GM19099 (cell line): ENCODE data around the gene TTC12.

ENCODE experiments used
- POLR2A ChIP-seq: IDR thresholded peaks from 3 replicates; pipeline ENCODE4 v1.6.1; 2011; ENCODE audit warnings: low read depth; ENCODE audit not compliant: insufficient read length; ENCODE audit errors: extremely low read depth

TTC12 gene

DNA sequence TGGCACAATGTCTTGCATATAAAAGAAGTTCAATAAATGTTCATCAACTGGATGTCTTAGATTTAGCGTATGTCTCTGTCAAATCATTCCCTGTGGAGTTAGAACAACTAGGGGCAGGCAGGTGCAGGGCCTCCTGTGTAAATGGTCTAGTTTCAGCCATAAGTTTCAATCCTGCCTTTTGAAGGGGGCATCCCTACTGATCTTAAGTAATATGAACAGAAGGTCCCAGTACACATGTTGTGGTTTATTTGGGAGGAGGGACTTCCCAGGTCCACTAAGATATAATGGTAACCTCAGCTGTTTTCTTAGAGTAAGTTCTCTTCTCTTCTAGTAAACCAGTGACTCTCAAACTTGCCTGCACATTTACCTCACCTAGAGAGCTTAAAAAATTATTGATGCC, 19.8 kb downstream of the TTC12 start:
- no peak for TF ChIP-seq POLR2A

- TF ChIP-seq POLR2A, result no peak
Observed at GRCh38 chr11:113338730-113339129, 24.3 kb downstream of the TTC12 start.

DNA sequence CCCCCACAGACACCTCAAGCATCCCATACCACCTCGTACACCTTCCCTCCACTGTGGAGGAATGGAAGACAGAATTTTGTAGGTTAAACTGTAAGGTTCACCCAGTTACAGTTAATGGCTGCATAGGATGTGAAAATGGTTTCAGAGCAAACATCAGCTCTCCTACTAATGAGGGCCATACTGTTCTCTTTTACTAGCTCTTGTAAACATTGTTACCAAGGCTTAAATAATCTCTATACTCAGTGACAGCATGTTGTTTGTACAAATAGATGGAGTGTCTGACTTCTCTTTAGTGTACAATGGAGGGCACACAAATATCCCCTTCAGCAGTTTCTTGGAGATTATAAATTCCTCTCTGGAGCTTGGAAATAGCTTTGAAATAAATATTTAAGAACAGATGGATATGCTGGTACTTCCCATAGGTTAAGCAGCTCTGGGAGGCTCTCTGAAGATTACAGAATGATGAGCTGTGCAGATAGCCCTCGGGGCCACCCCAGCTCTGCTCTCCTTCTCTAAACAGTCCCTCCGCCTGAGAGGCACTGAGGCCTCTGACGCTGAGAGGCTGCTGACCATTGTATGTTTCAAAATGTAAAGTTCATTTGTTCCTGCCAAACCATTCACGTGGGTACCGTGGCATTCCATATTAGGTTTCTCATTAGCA, 25.7 kb downstream of the TTC12 start:
- TF ChIP-seq POLR2A, result no peak

DNA sequence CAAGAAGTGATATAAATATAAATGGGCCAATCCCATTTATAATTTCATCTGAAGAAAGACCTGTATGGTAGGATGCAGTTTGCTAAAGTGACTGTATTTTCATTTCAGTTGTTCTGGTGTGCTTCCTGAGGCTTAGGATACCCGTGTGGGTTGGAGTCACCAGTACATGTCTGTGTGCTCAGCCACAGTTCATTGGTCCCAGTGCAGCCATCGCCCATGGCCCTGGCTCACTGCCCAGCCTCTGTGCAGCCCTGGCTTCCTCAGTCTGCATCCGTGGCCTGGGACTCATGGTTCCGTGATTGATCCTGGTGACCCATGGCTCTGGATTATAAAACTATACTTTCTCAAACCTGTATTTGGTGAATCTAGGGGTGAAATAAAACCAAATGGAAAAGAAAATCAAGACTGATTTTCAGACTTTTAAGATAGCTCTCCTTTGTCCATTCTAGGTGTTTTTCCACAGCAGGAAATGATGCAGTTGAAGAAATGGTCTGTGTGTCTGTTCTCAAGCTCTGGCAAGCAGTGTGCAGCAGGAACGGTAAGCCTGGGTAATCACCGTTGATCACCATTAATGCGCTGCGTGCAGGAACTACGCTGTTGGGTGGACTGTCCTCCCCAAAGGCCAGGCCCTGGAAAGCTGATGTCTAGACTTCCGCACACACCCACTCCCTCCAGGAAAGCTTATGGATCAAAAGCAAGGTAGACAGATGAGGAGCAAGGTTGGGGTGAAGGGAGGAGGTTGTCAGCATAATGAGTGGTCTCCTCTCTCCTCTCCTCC, 27.2 kb downstream of the TTC12 start:
- no peak for TF ChIP-seq POLR2A

GRCh38 chr11:113345978-113346377, 31.6 kb downstream of the TTC12 start:
- TF ChIP-seq POLR2A, result no peak

DNA sequence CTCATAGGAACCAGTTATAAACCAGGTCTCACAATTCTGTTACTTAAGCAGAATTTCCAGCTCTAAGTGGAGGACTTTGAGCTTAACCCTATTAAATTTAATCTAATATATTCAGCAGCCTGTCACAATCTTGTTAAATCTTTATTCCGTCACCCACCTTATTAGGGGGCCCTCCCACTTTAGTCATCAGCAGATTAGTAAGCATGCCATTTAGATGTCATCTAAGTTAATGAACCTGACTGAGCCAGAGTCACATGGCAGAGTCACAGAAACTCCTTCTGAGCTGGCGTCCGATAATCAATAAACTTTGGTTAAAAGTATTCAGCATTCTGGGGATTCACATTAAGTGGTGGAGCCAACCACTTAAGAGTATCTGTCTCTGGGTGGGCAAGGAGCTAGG, 35.1 kb downstream of the TTC12 start:
- no peak for TF ChIP-seq POLR2A

GRCh38 chr11:113350336-113351067, 36.1 kb downstream of the TTC12 start:
- no peak for TF ChIP-seq POLR2A

DNA sequence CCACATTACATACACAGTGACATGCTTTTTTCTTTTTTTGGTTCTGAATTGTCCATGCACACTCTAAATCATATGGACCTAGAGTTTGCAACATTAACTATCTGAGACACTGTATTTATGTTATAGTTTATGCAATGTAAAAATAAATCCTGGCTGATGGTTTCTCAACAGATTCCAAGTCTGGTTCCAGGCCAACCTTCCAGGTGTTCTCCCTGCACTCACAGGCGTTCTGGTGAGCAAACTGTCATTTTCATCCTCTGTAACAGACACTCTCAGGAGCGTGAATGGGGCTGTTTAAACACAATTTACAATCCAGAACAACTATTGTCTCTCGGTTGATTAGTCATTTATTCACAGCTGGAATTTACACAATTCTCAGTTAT, 36.7 kb downstream of the TTC12 start:
- TF ChIP-seq POLR2A, result no peak

- TF ChIP-seq POLR2A, result no peak
Observed at GRCh38 chr11:113351480-113351879, 37.1 kb downstream of the TTC12 start.

DNA sequence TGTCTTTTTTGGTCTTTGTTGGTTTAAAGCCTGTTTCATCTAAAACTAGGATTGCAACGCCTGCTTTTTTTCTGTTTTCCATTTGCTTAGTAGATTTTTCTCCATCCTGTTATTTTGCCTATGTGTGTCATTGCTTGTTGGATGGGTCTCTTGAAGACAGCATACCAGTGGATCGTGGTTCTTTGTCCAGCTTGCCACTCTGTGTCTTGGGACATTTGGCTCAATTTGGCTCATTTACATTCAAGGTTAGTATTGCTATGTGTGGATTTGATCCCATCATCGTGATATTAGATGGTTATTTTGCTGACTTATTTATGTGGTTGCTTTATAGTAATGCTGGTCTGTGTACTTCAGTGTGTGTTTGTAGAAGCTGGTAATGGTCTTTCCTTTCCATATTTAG, 41.8 kb downstream of the TTC12 start:
- TF ChIP-seq POLR2A, result no peak

- TF ChIP-seq POLR2A, result no peak
Observed at GRCh38 chr11:113363406-113363805, 49.0 kb downstream of the TTC12 start.

DNA sequence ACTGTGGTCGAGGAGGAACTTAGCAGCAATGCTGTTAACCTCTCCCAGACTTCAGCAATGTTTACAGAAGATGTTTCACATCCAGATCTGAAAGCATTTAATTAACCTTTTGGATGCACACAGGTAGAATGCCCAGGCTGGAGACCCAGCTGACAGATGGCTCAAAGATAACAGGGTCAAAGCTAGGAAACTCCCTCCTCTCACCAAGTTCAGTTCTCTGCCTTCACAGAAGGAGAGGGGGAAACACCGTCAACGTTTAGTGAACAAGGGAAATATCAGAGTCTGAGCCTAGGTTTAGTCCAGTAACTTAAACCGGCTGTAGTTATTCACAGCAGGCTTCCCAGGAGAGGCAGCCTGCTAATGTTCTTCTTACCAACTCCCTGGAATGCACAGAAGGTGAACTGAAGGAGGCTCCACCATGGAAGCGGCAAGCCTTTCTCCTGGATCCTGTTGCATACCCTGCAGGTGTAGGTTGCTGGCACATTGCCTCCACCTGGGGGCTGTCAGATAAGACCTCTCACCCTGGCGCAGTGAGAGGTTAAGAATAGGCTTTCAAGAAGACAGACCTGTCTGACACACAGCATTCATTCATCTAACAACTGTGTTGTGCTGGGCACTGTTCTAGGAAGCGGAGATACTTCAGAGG, 49.7 kb downstream of the TTC12 start:
- no peak for TF ChIP-seq POLR2A

DNA sequence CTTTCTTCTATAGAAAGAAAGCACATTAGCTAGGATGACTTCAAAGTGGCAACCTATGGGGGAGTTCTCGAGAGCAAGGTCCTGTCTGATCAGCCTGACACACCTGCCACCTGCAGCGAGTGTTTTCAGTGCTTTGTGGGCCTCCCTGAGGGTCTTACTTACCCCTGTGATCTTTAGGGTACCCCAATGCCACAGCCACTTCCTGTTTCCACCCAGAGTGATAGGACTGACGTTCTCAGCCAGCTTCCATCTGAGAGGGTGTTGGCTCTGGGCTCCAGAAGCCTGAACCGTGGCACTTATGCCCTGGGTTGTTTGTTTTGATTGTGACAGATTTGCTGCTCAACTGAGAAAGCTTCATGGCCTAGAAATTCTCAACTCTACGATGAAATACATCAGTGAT, 51.5 kb downstream of the TTC12 start:
- no peak for TF ChIP-seq POLR2A

- no peak for TF ChIP-seq POLR2A
Observed at GRCh38 chr11:113369411-113369810, 55.0 kb downstream of the TTC12 start.

- no peak for TF ChIP-seq POLR2A
Observed at GRCh38 chr11:113370634-113371033, 56.3 kb downstream of the TTC12 start.
